ENCODE results near the gene POLK. TPM values are rescaled to one million over a fixed set of nuclear protein-coding genes. Genes with fewer than 3 reads are reported as not detected.
"Not testable (repeated sequence)": the region's sequence is repeated elsewhere in the genome, so short reads cannot be mapped to it uniquely, and the experiment has no call there.

POLK gene
- total RNA-seq, 5 donors from 2014 or later (not counting 1 experiment from before 2014, with no cell fraction given), result 21.8 to 26.2 (median 25.0) TPM

GRCh38 chr5:75551471-75551870 lies 39.8 kb downstream of the POLK start:
- Mint-ChIP-seq H3K36me3 (peaks cover 56% of the 10 kb centered on the region), H3K4me1 (peaks cover 0 to 4% (median 2%) of the 10 kb centered on the region in 3 donors), H3K27ac (no peak overlapping the region), H3K4me3 (no peak overlapping the region), H3K9me3 (no peaks in the 10 kb centered on the region), H3K27me3 (no peaks in the 10 kb centered on the region)
- Histone ChIP-seq H3K36me3 (ENCODE audit: control insufficient read depth in 2 of 2, extremely low read depth in 1 of 2, insufficient read depth in 1 of 2, low read length in 1 of 2) (peaks cover 0 to 22% of the 10 kb centered on the region in 2 donors), H3K27ac (ENCODE audit: low read length) (no peak overlapping the region), H3K27me3 (replicated peaks in 1 of 2; ENCODE audit: control insufficient read depth in 2 of 2, extremely low read depth in 1 of 2, insufficient read depth in 2 of 2, low read length in 1 of 2) (no peaks in the 10 kb centered on the region), H3K4me3 (ENCODE audit: control insufficient read depth in 1 of 2, extremely low read depth in 1 of 2, low read length in 1 of 2) (no peak overlapping the region), H3K9me3 (no peaks in the 10 kb centered on the region), H3K4me1 (ENCODE audit: control insufficient read depth in 1 of 2, extremely low read depth in 1 of 2, insufficient read depth in 2 of 2, low read length in 2 of 2) (no peaks in the 10 kb centered on the region)
- POLR2A ChIA-PET, result no interaction called here
- DNase-seq (no peak), ATAC-seq (replicated peaks in 1 of 4) (no peak)
- CTCF ChIA-PET, result no interaction called here
- WGBS (ENCODE audit: insufficient coverage), result no CpG with 5 or more reads among the region's 3 CpGs

DNA sequence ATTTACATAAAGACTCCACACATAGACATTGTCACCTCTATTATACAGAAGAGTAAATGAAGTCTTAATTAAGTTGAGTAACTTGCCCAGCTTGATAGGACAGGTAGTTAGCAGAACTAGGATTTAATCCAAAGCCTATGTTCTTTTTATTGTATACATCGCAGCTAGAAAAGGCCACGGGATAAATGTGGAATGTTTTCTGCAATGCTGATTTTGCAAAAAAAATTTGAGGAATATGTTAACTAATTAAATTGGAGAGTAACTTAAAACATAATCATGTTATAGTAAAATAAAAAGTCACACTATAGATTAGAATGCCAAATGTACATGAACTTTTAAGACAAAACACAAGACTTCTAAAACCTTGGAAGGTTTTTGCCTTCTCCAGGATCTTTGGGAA lies 41.1 kb downstream of the POLK start:
- Mint-ChIP-seq H3K9me3 (no peaks in the 10 kb centered on the region), H3K4me1 (peaks cover 0 to 9% (median 8%) of the 10 kb centered on the region in 3 donors), H3K27ac (peak overlapping the region in 1 of 2 donors; percentile 17), H3K4me3 (no peak overlapping the region), H3K36me3 (peaks cover 65% of the 10 kb centered on the region), H3K27me3 (no peaks in the 10 kb centered on the region)
- DNase-seq, result no peak
- Histone ChIP-seq H3K27ac (ENCODE audit: low read length) (no peak overlapping the region), H3K9me3 (no peaks in the 10 kb centered on the region), H3K4me1 (ENCODE audit: control insufficient read depth in 1 of 2, extremely low read depth in 1 of 2, insufficient read depth in 2 of 2, low read length in 2 of 2) (no peaks in the 10 kb centered on the region), H3K4me3 (ENCODE audit: control insufficient read depth in 1 of 2, extremely low read depth in 1 of 2, low read length in 1 of 2) (no peak overlapping the region), H3K27me3 (replicated peaks in 1 of 2; ENCODE audit: control insufficient read depth in 2 of 2, extremely low read depth in 1 of 2, insufficient read depth in 2 of 2, low read length in 1 of 2) (no peaks in the 10 kb centered on the region), H3K36me3 (ENCODE audit: control insufficient read depth in 2 of 2, extremely low read depth in 1 of 2, insufficient read depth in 1 of 2, low read length in 1 of 2) (peaks cover 0 to 25% of the 10 kb centered on the region in 2 donors)
- ATAC-seq (replicated peaks in 1 of 4), result no peak
- POLR2A ChIA-PET, result no interaction called here
- WGBS (ENCODE audit: insufficient coverage), result no CpG with 5 or more reads among the region's 2 CpGs
- CTCF ChIA-PET, result no interaction called here

DNA sequence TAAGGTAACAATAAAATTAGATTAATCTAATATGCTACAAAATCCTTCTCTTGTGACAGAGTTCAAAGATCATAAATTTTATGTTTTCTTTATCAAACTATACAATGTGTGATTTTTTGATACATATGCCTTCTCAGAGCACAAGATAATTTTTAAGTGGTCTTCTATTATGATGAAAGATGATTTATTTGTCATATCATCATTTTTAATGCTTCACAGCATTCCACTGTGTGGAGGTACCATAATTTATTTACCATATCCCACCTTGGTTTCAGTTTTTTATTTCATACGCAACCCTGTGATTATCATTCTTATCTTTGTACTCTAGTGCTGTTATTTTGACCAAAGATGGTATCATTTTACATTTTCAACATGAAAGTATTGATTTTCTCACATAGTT lies 41.7 kb downstream of the POLK start:
- Histone ChIP-seq H3K4me1 (ENCODE audit: control insufficient read depth in 1 of 2, extremely low read depth in 1 of 2, insufficient read depth in 2 of 2, low read length in 2 of 2) (no peaks in the 10 kb centered on the region), H3K9me3 (no peaks in the 10 kb centered on the region), H3K27ac (ENCODE audit: low read length) (no peak overlapping the region), H3K36me3 (ENCODE audit: control insufficient read depth in 2 of 2, extremely low read depth in 1 of 2, insufficient read depth in 1 of 2, low read length in 1 of 2) (peaks cover 0 to 26% of the 10 kb centered on the region in 2 donors), H3K4me3 (ENCODE audit: control insufficient read depth in 1 of 2, extremely low read depth in 1 of 2, low read length in 1 of 2) (no peak overlapping the region), H3K27me3 (replicated peaks in 1 of 2; ENCODE audit: control insufficient read depth in 2 of 2, extremely low read depth in 1 of 2, insufficient read depth in 2 of 2, low read length in 1 of 2) (no peaks in the 10 kb centered on the region)
- Mint-ChIP-seq H3K9me3 (no peaks in the 10 kb centered on the region), H3K36me3 (peaks cover 70% of the 10 kb centered on the region), H3K4me3 (no peak overlapping the region), H3K27ac (peak overlapping the region in 1 of 2 donors; percentile 17), H3K27me3 (no peaks in the 10 kb centered on the region), H3K4me1 (peaks cover 0 to 9% (median 9%) of the 10 kb centered on the region in 3 donors)
- DNase-seq (no peak), ATAC-seq (replicated peaks in 1 of 4) (no peak)
- WGBS (ENCODE audit: insufficient coverage), result no CpG with 5 or more reads among the region's 1 CpG
- ChIA-PET CTCF (no interaction called here), POLR2A (no interaction called here)

DNA sequence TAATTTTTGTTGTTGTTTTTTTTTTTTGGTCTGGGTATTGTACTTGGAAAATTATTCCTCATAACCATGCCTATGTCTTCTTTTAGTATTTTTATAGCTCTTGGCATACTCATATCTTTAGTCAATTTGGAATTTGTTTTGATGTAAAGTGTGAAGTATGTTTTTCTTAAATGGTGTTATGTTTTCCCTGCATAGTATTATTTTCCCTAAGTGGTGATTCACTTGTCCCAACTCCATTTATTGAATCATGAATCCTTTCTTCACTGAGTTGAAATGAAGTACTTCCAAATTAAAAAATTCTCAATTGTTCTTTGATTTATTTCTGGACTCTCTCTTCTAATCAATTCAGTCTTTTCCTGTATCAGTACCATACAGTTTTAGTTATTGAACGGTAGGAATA lies 46.5 kb downstream of the POLK start:
- Histone ChIP-seq H3K4me3 (ENCODE audit: control insufficient read depth in 1 of 2, extremely low read depth in 1 of 2, low read length in 1 of 2) (no peak overlapping the region), H3K4me1 (ENCODE audit: control insufficient read depth in 1 of 2, extremely low read depth in 1 of 2, insufficient read depth in 2 of 2, low read length in 2 of 2) (no peaks in the 10 kb centered on the region), H3K36me3 (ENCODE audit: control insufficient read depth in 2 of 2, extremely low read depth in 1 of 2, insufficient read depth in 1 of 2, low read length in 1 of 2) (peaks cover 0 to 23% of the 10 kb centered on the region in 2 donors), H3K27me3 (replicated peaks in 1 of 2; ENCODE audit: control insufficient read depth in 2 of 2, extremely low read depth in 1 of 2, insufficient read depth in 2 of 2, low read length in 1 of 2) (no peaks in the 10 kb centered on the region), H3K9me3 (peaks cover 2% of the 10 kb centered on the region), H3K27ac (ENCODE audit: low read length) (no peak overlapping the region)
- Mint-ChIP-seq H3K4me3 (no peak overlapping the region), H3K9me3 (peaks cover 1 to 13% (median 2%) of the 10 kb centered on the region in 3 donors), H3K27ac (no peak overlapping the region), H3K27me3 (no peaks in the 10 kb centered on the region), H3K4me1 (peaks cover 14 to 20% (median 17%) of the 10 kb centered on the region in 3 donors), H3K36me3 (peaks cover 77% of the 10 kb centered on the region)
- no peak for ATAC-seq (replicated peaks in 1 of 4)
- DNase-seq, result no peak
- CTCF ChIA-PET, result no interaction called here
- WGBS (ENCODE audit: insufficient coverage), result no CpG with 5 or more reads among the region's 1 CpG
- POLR2A ChIA-PET, result interaction anchor here in 1 of 2 donors (0.6 to 0.7 kb wide), 4 partner anchors 24 to 1454 kb away, joined by 3 to 5 read pairs (median 4); no protein-coding TSS in a partner anchor

GRCh38 chr5:75558981-75559632 lies 47.4 kb downstream of the POLK start:
- Mint-ChIP-seq H3K4me1 (peaks cover 18 to 23% (median 19%) of the 10 kb centered on the region in 3 donors), H3K36me3 (peaks cover 78% of the 10 kb centered on the region), H3K27me3 (no peaks in the 10 kb centered on the region), H3K4me3 (no peak overlapping the region), H3K27ac (no peak overlapping the region), H3K9me3 (peaks cover 5 to 22% (median 10%) of the 10 kb centered on the region in 3 donors)
- ChIA-PET CTCF (no interaction called here), POLR2A (no interaction called here)
- WGBS (ENCODE audit: insufficient coverage), result 63% methylated on average over 1 of the region's 4 CpGs
- H3K36me3 ChIP-seq (ENCODE audit: control insufficient read depth in 2 of 2, extremely low read depth in 1 of 2, insufficient read depth in 1 of 2, low read length in 1 of 2), result peaks cover 0 to 17% of the 10 kb centered on the region in 2 donors
- no peak for ATAC-seq (replicated peaks in 1 of 4)
- no peak overlapping the region for H3K4me3 ChIP-seq (ENCODE audit: control insufficient read depth in 1 of 2, extremely low read depth in 1 of 2, low read length in 1 of 2)
- H3K9me3 ChIP-seq, result peaks cover 3% of the 10 kb centered on the region
- H3K27ac ChIP-seq (ENCODE audit: low read length), result no peak overlapping the region
- DNase-seq, result no peak
- H3K27me3 ChIP-seq (replicated peaks in 1 of 2; ENCODE audit: control insufficient read depth in 2 of 2, extremely low read depth in 1 of 2, insufficient read depth in 2 of 2, low read length in 1 of 2), result no peaks in the 10 kb centered on the region
- H3K4me1 ChIP-seq (ENCODE audit: control insufficient read depth in 1 of 2, extremely low read depth in 1 of 2, insufficient read depth in 2 of 2, low read length in 2 of 2), result no peaks in the 10 kb centered on the region

- H3K36me3 ChIP-seq (ENCODE audit: control insufficient read depth in 2 of 2, extremely low read depth in 1 of 2, insufficient read depth in 1 of 2, low read length in 1 of 2); H3K27me3 ChIP-seq (replicated peaks in 1 of 2; ENCODE audit: control insufficient read depth in 2 of 2, extremely low read depth in 1 of 2, insufficient read depth in 2 of 2, low read length in 1 of 2); H3K27me3 Mint-ChIP-seq; H3K4me3 ChIP-seq (ENCODE audit: control insufficient read depth in 1 of 2, extremely low read depth in 1 of 2, low read length in 1 of 2); POLR2A ChIA-PET; H3K4me3 Mint-ChIP-seq; H3K27ac Mint-ChIP-seq; H3K27ac ChIP-seq (ENCODE audit: low read length); CTCF ChIA-PET; DNase-seq; H3K9me3 ChIP-seq; H3K4me1 ChIP-seq (ENCODE audit: control insufficient read depth in 1 of 2, extremely low read depth in 1 of 2, insufficient read depth in 2 of 2, low read length in 2 of 2); ATAC-seq (replicated peaks in 1 of 4): not testable (repeated sequence)
- peaks cover 75% of the 10 kb centered on the region for H3K36me3 Mint-ChIP-seq
- no CpG with 5 or more reads among the region's 1 CpG for WGBS (ENCODE audit: insufficient coverage)
- peaks cover 11 to 24% (median 13%) of the 10 kb centered on the region in 3 donors for H3K9me3 Mint-ChIP-seq
- H3K4me1 Mint-ChIP-seq, result peaks cover 26 to 33% (median 29%) of the 10 kb centered on the region in 3 donors
These were observed 49.0 kb downstream of the POLK start for GRCh38 chr5:75560655-75561054.
